Measurements from ENCODE around the gene EXD2.
"Not testable (repeated sequence)": the region's sequence is repeated elsewhere in the genome, so short reads cannot be mapped to it uniquely, and the experiment has no call there.

The EXD2 gene

DNA sequence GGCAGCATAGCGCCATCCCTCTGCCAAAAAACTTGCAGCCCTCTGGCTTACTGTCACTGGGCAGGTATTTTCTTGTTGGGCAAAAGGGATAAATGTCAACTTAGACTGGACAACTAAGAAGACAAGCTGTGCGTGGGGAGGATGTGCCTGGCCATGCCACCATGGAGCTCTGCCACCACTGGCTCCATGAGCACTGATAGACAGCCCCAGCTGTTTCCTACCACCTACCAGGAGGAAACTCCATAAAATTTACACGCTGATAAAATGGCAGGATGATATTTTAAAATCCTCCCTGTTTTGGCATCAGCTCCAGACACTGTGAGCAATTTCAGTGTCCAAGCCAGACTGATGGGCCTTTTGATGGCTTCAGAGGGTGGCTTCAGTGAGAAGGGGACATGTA, 61.6 kb downstream of the EXD2 start:
- DNase-seq (ENCODE audit: low read depth) = no peak

DNA sequence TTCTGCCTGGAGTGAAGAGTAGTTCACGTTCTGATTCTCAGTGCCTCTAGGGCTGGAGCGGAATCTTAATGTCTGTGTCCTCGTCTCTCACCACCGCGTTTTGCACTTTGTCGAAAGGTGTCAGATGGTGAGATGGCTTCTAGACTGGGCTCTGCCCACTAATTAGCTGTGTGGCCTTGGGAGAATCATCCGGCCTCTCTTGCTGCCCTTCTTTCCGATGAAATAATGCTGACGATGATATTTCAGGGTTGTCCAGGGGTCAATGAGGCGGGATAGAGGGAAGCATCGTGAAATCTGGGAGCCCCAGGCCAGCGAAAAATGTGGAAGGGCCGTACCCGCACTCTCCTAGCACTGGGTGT, 67.8 kb downstream of the EXD2 start:
- no peak for DNase-seq (ENCODE audit: low read depth)

DNA sequence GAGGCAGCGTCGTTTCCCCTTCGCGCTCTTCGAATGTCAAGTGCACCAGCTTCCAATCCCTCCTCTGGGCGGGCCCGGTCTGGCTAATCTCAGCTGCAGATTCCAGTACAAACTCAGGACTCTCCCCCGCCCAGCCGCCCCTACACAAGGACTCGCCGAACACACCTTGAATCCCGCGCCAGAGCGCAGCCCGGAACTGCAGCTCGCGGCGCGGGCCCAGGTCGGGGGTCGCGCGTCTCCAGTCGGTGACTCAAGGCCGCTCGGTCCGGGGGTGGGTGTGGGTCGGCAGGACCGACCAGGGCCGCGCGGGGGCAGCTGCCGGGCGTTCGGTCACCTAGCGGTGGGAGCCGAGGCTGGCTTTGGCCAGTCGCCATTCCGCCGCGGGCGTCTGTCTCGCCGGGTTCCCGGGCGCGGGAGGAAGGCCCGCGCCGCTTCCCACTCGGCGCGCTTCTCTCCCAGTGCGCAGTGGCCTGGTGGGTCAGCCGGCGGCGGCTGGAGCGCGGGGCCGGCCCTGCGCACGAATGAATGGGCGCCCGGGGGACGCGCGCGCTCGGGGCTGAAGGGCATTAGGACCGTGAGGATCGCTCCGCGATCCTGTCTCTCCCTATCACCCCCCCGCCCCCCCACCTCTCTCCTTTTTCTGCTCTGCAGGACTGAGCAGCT, 68.4 kb downstream of the EXD2 start, which contains the start of gene GALNT16:
TSS of gene GALNT16 (plus strand) at position 632 of the 663 bp plus-strand sequence. CDS start 133 bp downstream, outside the sequence.
- DNase-seq (ENCODE audit: low read depth) = no peak

DNA sequence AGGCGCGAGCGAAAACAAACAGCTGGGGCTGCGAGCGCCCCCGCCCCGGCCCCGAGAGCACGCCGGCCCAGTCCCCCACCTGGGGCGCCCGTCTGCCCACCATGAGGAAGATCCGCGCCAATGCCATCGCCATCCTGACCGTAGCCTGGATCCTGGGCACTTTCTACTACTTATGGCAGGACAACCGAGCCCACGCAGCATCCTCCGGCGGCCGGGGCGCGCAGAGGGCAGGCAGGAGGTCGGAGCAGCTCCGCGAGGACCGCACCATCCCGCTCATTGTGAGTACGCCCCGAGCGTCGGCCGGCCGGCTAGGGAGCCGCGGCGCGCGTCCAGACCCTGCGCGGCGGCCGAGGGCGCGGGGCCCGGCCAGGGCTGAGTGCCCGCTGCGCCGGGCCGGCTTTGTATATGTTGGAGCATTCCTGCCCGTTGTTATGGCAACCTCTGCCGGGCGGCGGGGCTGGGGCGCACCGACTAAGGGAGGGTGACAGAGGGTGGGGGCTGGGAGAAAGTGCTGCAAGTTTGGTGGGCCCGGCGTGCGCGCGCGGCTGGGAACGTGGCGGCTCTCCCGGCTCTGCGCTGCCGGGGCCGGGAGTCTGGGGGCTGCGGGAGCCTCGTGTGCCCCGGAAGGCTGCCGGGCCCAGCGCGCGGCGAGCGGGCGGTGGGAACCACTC, 69.0 kb downstream of the EXD2 start:
- no peak for DNase-seq (ENCODE audit: low read depth)

DNA sequence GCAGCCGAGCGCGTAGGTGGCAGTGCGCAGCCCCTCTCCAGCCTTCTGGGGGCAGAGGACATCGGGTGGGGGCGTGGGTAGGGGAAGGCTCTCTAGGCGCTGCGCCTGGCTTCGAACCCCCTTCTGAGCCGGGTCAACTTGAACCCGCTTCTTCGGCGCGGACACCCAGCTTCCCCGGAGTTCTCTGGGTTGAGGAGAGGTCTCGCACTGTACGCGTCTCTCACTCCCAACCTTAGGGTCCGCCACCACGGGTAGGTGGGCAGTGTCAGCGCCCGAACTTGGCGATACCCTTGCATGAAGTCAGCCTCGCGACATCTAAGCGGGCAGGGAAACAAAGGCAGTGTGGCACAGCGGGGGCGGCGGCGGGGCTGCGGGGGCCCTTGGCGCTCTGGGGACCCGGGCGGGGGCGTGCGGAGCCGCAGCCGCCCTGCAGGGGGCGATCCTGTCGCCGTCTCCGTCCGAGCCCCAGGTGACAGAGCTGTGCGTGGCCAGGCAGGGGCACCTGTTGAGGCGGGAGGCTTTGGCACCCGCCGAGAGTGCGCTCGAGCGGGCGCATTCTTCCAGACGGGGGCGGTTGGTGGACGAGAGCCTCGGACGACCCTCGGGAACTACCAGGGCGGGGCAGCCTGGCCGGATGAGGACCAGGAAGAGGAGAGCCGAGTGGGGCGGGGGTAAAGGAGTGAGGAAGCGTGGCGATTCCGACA, 69.7 kb downstream of the EXD2 start:
- DNase-seq (ENCODE audit: low read depth) = no peak

DNA sequence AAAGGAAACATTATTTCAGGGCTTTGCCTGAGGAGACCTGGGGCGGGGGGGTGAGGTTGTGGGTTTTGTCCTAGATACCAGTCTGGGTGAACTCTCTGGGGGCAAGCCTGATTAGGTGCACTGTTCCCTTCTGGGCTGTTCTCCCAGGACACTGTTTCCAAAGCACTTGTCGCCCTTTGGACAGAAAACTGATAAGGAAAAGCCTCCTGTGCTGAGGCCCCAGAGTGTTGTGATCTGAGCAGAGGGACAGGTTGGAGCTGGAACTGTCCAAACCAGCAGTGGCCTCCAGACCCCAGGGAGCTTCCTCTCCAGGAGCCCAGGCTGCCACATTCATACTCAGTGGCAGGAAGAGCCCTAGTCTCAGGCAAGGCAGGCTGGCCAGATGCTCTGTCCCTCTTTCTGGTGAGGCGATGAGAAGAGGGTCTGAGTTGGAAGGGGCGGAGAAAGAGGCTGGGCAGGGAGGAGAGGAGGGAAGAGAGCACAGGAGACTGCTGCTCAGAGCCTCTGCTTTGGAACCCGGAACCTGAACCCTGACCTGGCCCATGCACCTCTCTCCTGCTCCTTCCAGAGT, 70.5 kb downstream of the EXD2 start:
- no peak for DNase-seq (ENCODE audit: low read depth)

DNA sequence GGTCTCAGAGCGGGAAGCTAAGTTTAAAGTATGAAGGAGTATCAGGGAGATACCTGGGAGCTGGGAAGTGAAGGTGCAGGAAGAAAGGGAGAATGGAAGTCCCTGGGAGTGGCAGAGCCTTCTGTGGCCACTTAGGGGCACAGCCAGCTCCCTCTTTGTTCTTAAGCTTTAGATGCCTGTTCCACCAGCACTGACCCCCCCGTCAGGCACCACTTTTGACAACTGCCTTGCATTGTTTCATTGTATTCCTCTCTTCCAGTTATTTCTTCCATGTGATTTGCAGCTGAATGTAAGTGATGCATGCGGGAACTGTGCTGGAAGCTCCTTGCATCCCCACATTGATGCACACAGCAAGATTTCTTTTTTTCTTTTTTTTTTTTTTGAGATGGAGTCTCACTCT, 71.2 kb downstream of the EXD2 start:
- no peak for DNase-seq (ENCODE audit: low read depth)

DNA sequence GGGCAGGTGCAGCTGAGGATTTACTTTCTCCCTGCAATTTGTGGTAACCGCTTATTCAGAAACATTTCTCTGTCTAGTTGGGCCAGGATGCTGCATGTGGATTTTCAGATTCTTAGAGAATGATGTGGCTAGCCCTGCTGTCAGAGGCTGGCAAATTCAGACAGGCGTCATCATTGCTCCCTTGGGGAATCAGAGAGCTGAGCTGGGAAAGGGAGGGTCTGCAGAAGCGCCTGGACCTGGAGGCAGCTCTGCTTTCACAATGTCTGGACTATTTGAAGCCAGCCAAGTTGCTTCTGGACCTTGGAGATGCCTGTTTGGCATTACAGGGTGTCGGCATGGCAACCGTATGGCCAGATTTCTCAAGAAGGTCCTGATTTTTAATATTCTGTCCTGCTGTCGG, 72.1 kb downstream of the EXD2 start:
- DNase-seq (ENCODE audit: low read depth) = no peak

DNA sequence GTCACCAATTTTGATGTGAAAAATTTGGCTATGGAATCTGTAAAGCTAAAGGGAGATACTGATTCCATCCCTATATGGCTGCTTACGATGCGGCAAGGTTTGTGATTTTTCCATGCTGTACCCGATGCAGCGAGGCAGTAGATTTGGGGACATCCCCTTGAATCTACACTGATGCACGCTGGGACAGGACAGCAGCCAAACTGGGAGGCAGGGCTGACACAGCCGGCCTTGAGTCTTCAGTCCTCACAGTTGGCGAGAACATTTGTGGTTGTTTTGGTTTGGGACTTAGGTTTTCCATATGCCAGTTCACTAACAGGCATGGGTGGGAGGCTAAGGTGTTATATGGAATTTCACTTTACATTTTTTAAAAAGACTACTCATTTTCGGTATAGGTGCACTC, 72.5 kb downstream of the EXD2 start:
- no peak for DNase-seq (ENCODE audit: low read depth)

DNA sequence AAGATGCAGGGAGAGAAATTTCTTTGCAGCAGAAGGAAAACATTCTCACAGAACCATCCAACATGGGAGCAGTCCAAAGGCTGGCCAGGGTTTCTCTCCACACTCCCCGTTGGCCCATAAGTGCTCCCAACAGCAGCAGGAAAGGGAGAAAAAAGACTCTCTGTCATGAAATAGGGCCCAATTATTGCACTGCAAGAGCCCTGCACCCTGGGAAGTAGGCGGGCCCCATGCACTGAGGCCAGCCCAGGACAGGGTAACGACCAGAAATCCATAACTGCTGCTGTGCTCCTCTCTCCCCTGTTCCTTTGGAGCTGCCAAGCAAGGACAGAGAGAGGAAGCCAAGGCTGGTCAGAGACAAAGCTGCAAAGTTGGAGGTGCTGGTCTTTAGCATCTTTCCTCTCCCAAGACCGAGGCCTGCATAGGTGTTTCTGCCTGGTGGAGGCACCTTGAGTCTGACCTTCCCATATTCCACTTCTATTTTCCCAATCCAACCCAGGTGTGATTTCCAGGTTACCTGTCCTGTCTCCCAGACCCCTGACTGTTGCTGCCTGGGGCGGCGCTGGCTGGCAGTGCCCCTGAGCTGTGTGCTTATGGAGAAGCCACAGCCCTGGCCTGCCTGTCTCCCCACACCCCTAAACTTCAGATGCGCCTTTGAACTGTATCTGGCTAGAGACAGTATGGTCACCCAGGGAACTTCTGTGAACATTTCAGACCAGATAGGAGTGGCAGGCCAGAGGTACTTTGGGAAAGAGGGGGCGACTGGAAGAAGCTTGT, 75.5 kb downstream of the EXD2 start:
- DNase-seq (ENCODE audit: low read depth) = no peak

DNA sequence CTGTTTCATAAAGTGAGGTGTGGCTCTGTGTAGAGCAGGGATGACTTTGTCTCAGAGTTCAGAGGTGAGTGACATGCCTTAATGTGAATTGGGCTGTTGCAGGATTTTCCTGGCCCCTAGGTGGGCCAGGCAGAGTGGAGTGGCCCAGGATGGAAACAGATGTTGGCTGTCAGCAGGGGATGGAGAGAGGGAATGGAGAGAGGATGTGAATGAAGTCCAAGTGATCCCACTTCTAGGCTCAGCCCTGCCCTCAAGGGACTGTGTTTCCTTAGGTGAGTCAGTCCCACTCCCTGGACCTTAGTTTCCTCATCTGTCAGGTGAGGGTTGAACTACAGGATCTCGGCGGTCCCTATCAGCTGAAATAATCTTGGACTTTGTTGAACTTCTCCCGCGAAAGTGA, 76.2 kb downstream of the EXD2 start:
- DNase-seq (ENCODE audit: low read depth) = no peak

DNA sequence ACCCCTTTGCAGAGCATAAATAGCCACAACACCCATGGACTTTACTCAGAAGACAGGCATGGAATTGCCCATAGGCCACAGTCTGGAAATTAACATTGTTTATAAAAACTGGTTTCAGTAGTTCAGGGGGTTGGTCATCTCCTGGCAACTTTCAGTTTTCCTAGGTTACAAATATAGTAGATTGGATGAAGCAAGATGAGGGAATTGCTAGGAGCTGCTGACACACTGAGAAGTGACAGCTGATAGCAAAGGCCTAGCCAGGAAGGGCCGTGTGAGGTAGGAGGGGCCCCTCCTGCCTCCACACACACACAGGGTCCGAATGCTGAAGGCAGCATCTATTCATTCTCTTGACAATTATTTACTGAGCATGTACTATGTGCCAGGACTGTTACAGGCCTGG, 76.9 kb downstream of the EXD2 start:
- no peak for DNase-seq (ENCODE audit: low read depth)

DNA sequence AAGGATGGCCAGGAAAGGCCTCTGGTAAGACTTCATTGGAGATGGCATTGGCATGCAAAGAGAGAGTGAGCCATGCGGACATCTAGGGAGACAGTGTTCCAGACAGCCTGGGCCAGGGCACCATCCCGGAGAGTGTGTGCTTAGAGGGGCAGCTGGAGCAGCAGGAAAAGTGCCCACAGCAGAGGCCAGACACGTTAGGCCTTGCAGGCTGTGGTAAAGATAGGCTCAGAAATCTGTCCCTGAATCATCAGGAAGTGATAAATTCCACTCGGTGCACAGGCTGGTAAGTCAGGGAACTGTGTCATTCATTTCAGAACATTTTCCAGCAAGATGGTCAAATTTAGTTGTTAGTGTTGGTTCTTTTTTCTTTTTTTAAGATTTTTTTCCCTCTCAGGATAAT, 77.5 kb downstream of the EXD2 start:
- no peak for DNase-seq (ENCODE audit: low read depth)

DNA sequence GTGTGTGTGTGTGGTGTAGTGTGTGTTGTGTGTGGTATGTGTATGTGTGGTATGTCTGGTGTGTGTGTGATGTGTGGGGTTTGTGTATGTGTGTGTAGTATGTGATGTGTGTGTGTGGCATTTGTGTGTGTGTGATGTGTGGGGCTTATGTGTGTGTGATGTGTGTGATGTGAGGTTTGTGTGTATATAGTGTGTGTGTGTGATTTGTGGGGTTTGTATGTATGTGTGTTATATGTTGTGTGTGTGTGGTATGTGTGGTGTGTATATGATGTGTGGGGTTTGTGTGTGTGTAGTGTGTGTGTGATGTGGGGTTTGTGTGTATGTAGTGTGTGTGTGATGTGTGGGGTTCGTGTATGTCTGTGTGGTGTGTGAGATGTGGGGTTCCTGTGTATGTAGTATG, 78.1 kb downstream of the EXD2 start:
- no peak for DNase-seq (ENCODE audit: low read depth)

DNA sequence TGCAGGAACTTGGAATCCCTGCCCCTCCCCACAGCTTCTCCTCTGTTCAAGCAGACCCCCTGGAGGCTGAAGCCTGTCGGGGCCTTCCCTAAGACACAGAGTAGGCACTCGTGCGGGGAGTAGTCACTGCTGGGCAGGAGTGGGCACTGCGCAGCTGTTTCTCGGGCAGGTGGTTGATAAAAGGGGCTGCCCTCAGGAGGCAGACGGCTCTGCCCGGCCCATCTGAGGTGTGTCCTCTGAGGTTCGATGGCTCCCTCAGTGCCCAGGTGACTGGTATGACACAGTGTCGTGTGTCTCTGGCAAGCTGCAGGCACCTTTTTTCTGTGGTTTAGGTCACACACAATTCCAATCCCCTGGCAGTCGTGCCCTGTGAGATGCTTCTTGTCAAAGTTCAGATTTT, 78.8 kb downstream of the EXD2 start:
- no peak for DNase-seq (ENCODE audit: low read depth)

DNA sequence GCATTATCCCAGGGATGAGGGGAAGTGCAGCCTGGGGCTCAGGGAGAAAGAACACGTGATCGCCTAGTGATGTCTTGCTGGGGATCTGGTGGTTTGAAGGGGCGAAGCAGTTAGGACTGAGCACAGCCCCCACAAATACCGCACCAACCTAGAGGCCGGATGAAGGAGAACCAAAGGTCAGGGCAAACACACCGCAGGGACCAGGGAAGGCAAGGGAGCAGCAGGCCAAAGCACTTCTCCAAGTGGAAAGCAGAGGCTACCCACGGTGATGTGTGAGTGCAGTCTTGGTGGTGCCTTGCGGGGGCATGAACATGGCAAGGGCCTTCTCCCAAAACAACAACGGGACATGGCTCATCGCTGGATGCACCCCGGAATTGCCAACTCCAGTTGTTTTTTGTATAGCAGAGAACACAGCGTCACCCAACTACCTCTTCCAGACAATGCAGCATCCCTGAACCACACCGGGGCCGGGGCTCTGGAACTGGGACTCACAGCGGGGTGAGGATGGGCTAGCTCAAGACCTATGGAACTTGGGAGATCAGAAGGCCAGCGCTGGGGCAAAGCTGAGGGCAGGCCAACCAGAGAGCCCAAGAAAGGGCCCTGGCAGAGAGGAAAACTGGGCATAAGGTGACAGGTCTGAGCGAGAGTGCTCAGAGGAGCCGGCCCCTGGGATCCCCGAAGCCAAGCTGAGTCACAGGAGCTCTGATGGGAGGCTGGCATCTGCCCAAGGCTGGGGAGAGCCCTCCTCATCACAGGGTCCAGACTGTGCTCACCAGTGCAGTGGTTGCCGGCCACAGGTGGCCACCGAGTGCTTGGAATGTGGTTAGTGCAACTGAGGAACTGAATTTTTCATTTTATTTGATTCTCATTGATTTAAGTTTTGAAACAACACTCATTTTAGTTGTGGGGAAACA, 79.8 kb downstream of the EXD2 start:
- DNase-seq (ENCODE audit: low read depth) = no peak

DNA sequence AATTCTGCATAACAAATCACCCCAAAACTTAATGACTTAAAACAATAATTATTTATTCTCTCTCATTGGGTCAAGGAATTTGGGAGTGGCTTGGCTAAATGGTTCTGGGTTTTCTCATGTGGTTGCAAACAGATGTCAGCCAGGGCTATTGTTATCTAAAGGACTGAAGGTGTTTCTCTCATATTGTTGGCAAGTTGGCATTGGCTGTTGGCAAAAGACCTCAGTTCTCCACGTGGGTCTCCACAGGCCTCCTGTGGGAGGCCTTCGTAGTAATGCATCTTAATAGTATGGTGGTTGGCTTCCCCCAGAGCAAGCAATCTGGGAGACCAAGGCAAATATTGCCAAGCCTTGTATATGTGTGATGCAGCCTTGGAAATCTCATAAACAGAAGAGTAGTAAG, 83.0 kb downstream of the EXD2 start:
- DNase-seq (ENCODE audit: low read depth) = no peak

DNA sequence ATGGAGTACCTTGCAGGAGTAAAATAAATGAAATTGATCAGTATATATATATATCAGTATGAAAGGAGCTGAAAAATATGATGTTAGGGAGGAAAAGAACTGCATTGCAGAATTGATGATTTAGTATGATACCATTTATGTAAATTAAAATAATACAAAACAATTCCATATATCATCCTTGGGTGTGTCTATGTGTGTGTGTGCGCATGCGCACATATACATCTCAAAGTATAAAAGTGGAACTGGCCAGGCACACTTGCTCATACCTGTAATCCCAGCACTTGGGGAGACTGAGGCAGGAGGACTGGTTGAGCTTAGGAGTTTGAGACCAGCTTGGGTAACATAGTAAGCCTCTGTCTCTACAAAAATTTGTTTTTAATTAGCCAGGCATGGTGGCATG, 84.0 kb downstream of the EXD2 start:
- no peak for DNase-seq (ENCODE audit: low read depth)

DNA sequence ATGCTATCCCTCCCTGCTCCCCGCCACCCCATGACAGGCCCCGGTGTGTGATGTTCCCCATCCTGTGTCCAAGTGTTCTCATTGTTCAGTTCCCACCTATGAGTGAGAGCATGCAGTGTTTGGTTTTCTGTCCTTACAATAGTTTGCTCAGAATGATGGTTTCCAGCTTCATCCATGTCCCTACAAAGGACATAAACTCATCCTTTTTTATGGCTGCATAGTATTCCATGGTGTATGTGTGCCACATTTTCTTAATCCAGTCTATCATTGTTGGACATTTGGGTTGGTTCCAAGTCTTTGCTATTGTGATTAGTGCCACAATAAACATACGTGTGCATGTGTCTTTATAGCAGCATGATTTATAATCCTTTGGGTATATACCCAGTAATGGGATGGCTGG, 86.1 kb downstream of the EXD2 start:
- not testable (repeated sequence) for DNase-seq (ENCODE audit: low read depth)

DNA sequence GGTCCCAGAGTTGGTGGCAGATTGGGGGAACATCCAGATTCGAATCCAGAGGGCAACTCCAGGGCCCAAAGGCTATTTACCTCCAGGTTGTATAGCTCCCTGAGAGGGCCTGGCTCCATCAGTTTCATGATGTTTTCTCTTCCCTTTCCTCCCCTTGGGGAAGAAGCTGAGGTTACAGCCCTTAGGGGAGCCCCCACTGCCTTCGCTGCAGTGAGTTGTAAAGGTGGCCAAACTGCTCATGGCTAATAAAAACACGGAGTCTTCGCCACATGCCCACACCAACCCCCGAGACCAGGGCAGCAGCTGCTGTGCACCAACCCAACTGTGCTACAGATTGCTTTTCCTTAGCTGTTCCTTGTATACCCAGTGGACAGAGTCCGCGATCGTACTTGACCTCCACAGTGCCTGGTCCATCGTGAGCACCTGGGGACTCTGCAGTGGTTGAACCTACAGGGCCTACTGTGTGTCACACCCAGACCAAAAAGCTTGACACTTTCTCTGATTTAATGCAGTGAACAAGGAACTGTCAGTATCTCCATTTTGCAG, 89.5 kb downstream of the EXD2 start:
- no peak for DNase-seq (ENCODE audit: low read depth)
